Muscle of back (tissue), 13 donors: ENCODE measurements around the gene MUC21. TPM values are rescaled to one million over a fixed set of nuclear protein-coding genes. Genes with fewer than 3 reads are reported as not detected.

Experiments
- DNase-seq, 3 donors: peaks; one replicate each; pipeline versions ENCODE4 v3.0.0 to v3.0.0-alpha.2; 2013
- long read RNA-seq, 9 donors: transcript quantifications; one replicate each; lab custom pipeline, GENCODE V29; 2026
- polyA plus RNA-seq, 10 donors: library from polyadenylated mRNA; unstranded; fragments of 120-200 nt; gene quantifications; one replicate each; pipeline ENCODE4 v1.2.1, GENCODE V29; 2013; ENCODE audit not compliant: insufficient read length in 10 of 10

The MUC21 gene
- not detected for polyA plus RNA-seq
- long read RNA-seq, donor 1 = 0 reads
- long read RNA-seq, donor 2 = 0 reads
- long read RNA-seq, donor 3 = 0 reads
- long read RNA-seq, donor 4 = 0 reads
- long read RNA-seq, donor 5 = 0 reads
- long read RNA-seq, donor 6 = 0 reads
- long read RNA-seq, donor 7 = 0 reads
- long read RNA-seq, donor 8 = 0 reads
- long read RNA-seq, donor 9 = 0 reads

- no peak for DNase-seq
These were observed at the start of gene MUC21 for GRCh38 chr6:30983439-30983838. Gene MUC21 (plus strand): TSS chr6:30983718. CDS start chr6:30983959, 241 bp downstream.

DNA sequence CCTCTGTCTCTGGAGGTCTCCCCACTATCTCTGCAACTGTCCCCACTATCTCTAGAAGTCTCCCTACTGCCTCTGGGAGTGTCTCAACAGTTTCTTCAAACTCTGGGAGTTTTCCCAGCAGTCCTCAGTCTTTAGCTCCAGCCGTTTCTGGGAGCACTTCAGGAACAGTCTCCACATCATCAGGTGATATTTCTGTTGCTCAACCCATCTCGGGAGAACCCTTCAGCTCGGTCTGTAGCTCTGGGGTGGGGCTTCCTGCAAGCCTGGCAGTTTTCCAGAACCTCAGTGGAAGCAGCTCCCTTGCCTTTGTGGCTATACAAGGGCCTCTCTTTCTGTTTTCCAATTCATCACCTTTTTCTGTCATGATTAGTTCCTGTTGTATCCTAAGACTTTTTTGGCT lies 48.5 kb upstream of the MUC21 start:
- DNase-seq = no peak

DNA sequence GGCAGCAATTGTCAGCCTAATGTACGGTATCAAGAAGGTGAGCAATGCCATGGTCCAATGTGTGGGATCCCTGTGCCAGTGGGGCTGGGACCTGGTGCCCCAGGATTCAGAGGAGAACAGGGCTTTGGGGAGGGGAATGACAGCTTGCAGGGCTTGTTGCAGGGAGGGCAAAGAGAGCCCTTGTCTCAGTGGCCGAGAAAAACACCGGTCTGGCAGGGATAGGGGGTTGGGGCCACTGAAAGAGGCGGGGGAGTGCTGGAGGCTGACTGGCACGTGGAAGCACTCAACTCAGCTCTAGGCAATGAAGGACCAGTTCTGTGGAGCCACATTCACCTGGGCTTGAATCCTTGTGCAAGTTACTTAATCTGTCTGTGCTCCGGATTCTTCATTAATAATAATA lies 46.3 kb upstream of the MUC21 start:
- DNase-seq = no peak

GRCh38 chr6:30938730-30939129 lies 44.8 kb upstream of the MUC21 start:
- no peak for DNase-seq

DNA sequence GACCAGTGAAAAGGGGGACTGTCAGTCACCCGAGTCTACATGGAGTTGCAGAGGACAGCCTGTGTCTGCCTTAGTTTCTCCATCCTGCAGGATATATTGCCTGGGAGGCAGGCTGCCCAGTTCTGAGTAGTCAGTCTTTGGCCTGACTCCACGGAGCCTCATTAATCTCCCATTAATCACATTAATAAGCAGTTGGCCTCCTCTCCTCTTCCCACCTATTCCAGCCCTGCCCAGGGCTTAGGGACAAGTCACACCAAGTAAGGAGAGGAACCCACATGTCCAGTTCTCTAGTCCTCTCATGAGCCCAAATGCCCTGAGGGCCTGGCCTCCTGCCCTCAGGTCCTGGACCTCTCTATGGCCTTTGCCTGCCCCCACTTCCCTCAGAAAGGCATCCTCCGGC lies 44.0 kb upstream of the MUC21 start:
- no peak for DNase-seq

DNA sequence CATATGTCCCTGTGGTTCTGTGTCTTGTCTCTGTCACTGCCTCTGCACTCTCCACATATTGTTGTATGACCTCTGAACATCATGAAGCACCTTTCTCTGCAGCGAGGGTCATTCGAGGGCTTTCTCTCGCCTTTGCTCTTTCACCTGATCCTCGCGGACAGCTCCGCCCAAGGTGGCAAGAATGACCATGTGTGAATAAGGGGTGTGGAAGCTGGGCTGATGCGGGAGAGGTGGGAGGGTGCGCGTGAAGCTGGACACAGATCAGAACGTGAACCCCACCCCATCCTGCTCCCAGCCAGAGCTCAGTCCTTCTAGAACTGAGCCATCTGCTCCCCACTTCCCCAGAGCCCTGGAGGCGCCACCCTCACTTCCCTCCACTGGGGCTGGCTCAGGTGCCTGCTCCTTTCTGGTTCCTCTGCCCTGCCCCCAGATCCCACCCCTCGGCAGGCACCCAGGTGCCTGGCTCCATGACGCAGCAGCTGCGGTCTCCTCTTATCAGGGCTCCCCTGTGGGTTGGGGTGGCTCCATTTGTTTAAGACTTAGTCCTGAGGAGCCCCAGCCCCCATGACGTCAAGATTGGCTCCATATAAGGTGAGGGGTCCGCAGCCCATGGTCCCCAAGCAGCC lies 43.0 kb upstream of the MUC21 start, which contains the start of gene MUCL3:
TSS of gene MUCL3 (plus strand) at position 613 of the 626 bp plus-strand sequence. CDS start 27 bp downstream, outside the sequence.
- no peak for DNase-seq

DNA sequence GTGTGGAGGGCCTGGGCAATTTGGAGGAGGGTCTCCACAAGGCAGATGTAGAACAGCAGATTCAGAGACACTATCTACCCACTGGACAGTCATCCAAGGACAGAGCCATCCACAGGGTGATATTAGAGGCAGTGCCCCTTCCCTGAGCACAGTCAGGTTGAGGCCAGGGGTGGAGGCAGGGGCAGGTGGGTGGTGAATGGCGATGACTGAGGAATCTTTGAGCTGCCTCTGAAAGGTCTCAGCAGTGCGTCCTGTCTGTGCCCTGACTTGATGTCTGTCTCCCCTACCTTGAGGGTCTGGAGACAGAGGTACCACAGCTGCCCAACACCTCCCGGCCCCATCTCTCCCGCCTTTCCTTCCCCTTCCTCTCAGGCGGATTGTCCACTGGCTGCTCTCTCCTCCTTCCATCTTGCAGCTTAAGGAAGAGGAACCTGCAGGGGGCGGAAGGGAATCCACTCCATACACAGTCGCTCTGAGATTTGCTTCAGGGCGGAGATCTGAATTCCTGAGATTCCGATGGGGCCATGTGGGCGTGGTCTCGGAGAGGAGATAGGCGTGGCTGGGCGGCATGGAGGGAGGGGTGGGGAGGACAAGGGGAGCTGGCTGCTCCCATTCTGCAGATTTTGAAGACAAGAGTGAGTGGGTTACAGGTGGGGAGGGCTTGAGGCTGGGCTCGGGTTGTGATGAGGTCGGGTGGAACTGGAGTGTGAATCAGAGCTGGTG lies 41.0 kb upstream of the MUC21 start:
- DNase-seq = peak; percentile 15 to 54 (median 51)

- no peak for DNase-seq
These were observed 39.5 kb upstream of the MUC21 start for GRCh38 chr6:30944051-30944450.

DNA sequence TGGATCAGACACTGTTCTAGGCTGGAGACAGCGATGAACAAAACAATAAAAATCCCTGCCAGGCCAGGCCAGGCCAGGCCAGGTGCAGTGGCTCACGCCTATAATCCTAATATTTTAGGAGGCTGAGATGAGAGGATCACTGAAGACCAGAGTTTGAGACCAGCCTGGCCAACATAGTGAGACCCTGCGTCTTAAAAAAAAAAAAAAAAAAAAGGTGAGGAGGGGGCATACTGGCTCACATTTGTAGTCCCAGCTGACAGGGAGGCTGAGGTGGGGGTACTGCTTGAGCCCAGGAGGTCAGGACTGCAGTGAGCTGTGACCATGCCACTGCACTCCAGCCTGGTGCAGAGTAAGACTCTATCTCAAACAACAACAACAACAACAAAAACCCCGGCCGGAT lies 38.2 kb upstream of the MUC21 start:
- DNase-seq = no peak

DNA sequence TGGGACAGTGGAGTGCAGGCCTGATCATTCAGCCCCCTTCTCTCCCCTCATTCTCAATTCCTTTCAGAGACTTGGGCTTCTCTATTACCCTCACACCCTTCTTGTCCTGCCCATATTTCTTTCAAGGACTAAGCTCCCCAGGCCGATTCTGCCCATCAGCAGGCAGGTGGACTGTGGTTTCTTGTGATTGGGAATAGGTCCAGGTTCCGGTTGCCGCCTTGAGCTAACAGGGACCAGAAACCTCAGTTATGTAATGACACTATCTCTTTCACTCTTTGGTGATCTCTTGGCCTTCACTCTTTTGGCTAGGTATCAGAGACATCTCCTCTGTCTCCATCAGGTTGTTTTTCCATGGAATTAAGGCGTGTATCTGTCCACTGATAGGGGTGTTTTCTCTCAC lies 36.3 kb upstream of the MUC21 start:
- DNase-seq = no peak

DNA sequence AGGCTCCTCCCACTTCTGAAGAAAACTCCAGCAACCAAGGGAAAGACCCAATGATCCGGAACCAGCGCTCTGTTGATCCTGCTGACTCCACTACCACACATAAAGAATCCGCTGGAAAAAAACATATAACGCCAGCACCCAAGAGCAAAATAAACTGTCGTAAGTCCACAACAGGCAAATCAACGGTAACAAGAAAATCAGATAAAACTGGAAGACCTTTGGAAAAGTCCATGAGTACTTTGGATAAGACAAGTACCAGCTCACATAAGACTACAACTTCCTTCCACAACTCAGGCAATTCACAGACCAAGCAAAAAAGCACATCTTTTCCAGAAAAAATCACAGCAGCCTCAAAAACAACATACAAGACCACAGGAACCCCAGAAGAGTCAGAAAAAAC lies 34.7 kb upstream of the MUC21 start:
- no peak for DNase-seq

GRCh38 chr6:30951907-30952469 lies 31.5 kb upstream of the MUC21 start:
- DNase-seq = no peak

- no peak for DNase-seq
These were observed 28.7 kb upstream of the MUC21 start for GRCh38 chr6:30954631-30955366.

DNA sequence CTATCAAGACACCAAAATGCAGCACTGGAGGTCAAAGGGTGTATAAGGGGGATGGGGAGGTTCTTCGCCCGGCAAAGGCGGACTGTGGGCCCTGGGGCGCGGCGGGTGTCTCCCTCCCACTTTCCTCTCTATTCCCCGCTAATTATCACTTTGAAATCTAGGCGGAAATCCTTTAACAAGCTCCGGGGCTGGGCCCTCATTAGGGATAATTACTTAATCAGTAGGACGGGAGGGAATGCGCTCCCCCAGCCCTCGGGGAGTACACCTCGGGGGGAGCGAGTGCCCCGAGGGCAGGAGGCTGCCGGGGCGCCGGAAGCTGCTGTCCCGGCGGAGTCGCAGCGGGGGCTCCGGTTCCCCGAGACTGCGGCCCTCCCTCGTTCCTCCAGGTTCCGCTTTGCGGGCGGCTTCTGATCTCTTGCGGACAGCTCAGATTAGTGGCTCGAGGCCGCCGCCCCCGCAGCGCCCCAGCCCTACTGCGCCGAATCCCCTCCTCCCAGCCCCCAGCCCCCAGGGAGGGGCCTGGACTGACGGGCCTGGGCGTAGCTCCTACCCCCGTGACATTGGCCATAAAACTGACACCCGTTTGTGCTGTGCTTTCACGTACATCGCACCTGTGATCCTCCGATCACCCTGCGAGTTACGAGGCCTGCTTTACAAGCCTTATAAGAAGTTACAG lies 28.0 kb upstream of the MUC21 start:
- DNase-seq = peak in 2 of 3 donors; percentile 32 to 64

GRCh38 chr6:30957716-30958115 lies 25.8 kb upstream of the MUC21 start:
- DNase-seq = no peak

DNA sequence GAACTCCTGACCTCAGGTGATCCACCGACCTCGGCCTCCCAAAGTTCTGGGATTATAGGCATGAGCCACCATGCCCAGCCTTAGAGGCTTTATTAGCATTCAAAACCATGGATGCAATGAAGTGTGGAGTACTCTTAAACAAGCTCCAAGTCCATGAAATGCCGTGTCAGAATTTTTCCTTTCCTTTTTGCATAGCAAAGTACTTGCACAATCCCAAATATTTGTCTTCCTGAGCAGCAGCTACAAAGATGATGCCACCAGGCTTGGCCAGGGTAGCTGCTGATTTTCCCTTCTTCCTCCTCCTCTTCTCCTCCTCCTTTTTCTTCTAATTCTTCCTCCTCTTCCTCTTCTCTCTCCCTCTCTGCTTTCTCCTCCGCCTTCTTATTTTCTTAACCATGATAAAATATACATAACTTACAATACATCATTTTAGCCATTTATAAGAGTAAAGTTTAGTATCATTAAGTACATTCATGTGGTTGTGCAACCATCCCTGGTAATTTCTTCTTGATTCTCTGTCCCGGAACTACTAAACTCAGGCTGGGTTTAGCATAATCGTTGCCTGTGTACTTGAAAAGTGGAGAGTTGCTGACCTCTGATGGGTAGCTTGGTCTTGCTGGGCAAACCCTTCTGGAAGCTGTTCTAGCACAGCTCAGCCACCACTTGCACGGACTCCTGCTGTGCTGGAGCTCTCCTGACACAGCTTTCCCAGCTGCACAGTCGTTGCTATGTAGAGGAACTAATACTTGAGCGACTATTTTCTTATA lies 22.4 kb upstream of the MUC21 start:
- no peak for DNase-seq

GRCh38 chr6:30962716-30963115 lies 20.8 kb upstream of the MUC21 start:
- DNase-seq = no peak

DNA sequence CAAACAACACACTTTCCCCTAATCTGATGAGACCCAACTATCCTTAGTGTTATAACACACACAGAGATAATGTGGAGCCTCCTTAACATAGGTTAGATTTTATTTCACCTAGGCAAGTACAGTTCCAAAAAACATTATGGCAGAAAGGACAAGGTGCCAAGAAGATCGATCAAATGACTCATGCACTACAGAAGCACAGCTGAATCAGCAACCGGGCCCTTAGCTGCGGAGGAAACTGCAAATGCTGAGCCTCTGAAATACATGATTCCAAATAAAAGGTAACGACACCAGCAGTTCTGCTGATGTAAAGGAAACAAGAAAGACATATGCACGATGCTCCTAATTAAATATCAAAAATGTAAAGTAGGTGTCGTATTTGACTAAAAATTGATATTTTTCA lies 19.9 kb upstream of the MUC21 start:
- no peak for DNase-seq

- no peak for DNase-seq
These were observed 19.4 kb upstream of the MUC21 start for GRCh38 chr6:30964075-30964474.

DNA sequence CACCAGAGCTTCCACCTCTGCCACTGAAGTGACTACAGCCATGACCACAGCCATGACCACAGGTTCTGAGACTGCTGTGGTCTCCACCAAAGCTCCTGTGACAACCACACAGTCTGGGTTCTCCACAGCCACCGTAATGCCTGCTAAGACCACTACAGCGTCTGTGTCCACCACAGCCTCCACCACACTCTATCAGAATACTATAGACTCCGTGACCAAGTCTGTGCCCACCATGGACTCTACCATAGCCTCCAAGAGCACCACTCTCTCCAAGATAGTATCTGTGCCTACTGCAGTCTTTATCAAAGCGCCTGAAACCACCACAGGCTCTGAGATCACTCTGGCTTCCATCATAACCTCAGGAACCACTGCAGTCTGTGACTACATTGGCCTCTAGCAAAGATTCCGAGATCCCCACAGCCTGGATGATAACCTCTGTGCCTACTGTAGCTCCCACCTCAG lies 18.3 kb upstream of the MUC21 start:
- no peak for DNase-seq

DNA sequence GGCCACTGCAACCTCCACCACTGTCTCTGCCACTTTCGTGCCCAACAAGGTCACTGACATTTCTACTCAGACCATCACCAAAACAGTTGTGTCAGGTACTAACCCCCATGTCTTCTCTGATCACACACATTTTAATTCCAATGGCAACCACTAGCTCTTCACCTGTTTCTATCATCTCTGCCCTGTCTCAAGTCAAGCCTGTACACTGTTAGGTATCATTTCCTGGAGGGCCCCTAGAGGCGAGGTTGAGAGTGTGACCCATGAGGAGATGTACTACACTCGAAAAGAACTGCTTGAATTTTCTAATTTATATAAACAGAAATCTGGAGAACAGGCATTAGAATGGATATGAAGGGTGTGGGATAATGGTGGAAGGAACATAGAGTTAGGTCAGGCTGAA lies 17.4 kb upstream of the MUC21 start:
- no peak for DNase-seq
